GM10266 (cell line): ENCODE measurements around the gene ABCC11.

Source experiments
- DNase-seq: peaks from one replicate; pipeline ENCODE4 v3.0.0; 2012; ENCODE audit errors: extremely low spot score
- CTCF ChIP-seq: IDR thresholded peaks from 2 replicates; pipeline ENCODE4 v1.5.1; 2012; ENCODE audit warnings: mild to moderate bottlenecking, low read depth; ENCODE audit not compliant: control insufficient read depth, insufficient read depth; ENCODE audit errors: missing control alignments

Gene ABCC11

GRCh38 chr16:48247311-48247710 lies at the start of gene ABCC11:
ABCC11 (minus strand) TSS chr16:48247539; CDS start chr16:48231921, 15,618 bp downstream.
- no peak for TF ChIP-seq CTCF
- no peak for DNase-seq

GRCh38 chr16:48295488-48296281 lies 48.3 kb upstream of the ABCC11 start:
- DNase-seq, result no peak
- TF ChIP-seq CTCF, result no peak

DNA sequence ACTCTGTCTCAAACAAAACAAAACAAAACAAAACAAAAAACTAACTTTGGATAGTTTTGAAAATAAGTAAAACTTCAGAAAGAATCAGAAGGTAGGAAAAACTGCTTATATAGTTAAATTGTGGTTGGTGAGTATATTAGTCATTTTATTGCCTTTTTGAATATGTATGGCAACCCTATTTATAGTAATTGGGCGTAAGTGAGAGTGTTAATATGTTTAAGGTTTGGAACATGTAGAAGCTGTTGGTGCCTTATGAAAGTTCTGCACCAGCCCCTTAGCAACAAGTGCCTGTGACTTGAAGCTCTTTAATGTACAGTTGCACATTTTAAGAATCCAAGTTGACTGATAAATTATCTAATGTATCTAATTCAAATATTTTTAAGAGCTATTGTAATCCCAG lies 47.4 kb upstream of the ABCC11 start:
- no peak for DNase-seq
- TF ChIP-seq CTCF, result no peak

DNA sequence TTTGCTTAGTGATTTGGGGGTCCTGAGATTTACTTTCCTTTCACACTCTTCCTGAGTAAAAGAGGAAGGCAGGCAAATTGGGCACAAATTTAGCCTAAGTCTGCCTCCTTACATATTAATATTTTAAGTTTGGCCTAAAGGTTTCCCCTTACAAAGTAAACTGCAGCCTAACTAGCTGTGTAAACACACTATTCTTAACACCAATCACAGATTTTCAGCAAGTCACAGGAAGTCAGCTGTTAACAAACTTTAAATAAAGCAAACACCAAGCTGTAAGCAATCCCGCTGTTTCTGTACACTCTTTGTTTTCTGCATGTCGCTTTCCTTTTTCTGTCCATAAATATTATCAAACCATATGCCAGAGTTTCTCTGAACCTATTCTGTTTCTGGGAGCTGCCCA lies 45.1 kb upstream of the ABCC11 start:
- DNase-seq, result no peak

GRCh38 chr16:48291754-48292153 lies 44.4 kb upstream of the ABCC11 start:
- DNase-seq, result no peak
- no peak for TF ChIP-seq CTCF

More for the DNA sequence above, 45.1 kb upstream of the ABCC11 start:
- no peak for TF ChIP-seq CTCF

- no peak for TF ChIP-seq CTCF
- no peak for DNase-seq
Measured at GRCh38 chr16:48291303-48291702, 44.0 kb upstream of the ABCC11 start.

DNA sequence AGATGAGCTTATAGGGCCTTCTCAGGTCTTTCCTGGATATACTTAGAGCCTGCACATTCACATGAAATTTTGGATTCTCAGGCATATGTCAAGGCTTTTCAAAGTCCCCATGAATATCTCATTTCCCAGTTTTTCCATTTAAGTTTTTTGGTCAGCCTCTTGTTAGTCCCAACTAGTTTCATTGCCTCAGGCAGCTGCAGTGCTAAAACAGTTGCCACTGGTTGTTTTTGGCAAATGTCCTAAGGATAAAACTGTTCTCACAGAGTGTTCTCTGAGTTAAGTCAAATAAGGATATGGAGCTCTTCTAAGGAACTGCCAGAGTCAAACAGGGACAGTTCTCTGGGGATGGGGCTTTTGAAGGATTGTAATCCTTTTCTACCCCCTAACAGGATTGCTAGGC lies 39.9 kb upstream of the ABCC11 start:
- TF ChIP-seq CTCF, result no peak
- no peak for DNase-seq
